ENCODE data around the gene THSD7A. TPM values are rescaled to one million over a fixed set of nuclear protein-coding genes. Genes with fewer than 3 reads are reported as not detected.

THSD7A gene
- total RNA-seq, 1 experiment from 2014 or later, result not detected

DNA sequence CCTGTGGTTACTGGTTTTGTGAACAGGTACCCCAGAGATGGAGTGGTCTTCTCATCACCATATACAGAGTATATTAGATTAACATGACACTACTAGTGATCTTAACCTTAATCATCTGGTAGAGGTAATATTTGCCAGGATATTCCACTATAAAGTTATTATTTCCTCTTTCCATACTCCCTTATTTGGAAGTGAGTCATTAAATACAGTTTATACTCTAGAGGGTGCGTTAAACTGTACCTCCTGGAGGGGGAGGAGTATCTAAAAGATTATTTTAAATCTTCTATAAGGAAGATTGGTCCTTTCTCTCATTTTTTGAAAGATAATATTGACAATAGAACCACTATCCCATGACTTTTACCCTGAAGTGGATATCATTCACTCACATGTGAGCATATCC lies 85.4 kb downstream of the THSD7A start:
- no peak overlapping the region for H3K4me3 Mint-ChIP-seq (ENCODE audit: unreplicated experiment)
- no peaks in the 10 kb centered on the region for H3K36me3 Mint-ChIP-seq (ENCODE audit: insufficient read depth, unreplicated experiment)
- BruUV-seq (replicated peaks), result no TSS peak
- no peak overlapping the region for H3K27ac Mint-ChIP-seq (ENCODE audit: low read depth, unreplicated experiment)
- POLR2A ChIA-PET, result no interaction called here
- TF ChIP-seq, protein P1, sequence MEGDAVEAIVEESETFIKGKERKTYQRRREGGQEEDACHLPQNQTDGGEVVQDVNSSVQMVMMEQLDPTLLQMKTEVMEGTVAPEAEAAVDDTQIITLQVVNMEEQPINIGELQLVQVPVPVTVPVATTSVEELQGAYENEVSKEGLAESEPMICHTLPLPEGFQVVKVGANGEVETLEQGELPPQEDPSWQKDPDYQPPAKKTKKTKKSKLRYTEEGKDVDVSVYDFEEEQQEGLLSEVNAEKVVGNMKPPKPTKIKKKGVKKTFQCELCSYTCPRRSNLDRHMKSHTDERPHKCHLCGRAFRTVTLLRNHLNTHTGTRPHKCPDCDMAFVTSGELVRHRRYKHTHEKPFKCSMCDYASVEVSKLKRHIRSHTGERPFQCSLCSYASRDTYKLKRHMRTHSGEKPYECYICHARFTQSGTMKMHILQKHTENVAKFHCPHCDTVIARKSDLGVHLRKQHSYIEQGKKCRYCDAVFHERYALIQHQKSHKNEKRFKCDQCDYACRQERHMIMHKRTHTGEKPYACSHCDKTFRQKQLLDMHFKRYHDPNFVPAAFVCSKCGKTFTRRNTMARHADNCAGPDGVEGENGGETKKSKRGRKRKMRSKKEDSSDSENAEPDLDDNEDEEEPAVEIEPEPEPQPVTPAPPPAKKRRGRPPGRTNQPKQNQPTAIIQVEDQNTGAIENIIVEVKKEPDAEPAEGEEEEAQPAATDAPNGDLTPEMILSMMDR (IDR thresholded peaks at IDR 0.05; ENCODE audit: unreplicated experiment), result no peak
- no peaks in the 10 kb centered on the region for H3K4me1 Mint-ChIP-seq (ENCODE audit: insufficient read depth, unreplicated experiment)
- intact Hi-C loops (cut with micrococcal nuclease), result no loop called here
- CTCF ChIA-PET, result no interaction called here
- H3K9me3 Mint-ChIP-seq (ENCODE audit: unreplicated experiment), result no peaks in the 10 kb centered on the region
- no peak for DNase-seq (ENCODE audit: unreplicated experiment)
- no peaks in the 10 kb centered on the region for H3K27me3 Mint-ChIP-seq (ENCODE audit: insufficient read depth, unreplicated experiment)

DNA sequence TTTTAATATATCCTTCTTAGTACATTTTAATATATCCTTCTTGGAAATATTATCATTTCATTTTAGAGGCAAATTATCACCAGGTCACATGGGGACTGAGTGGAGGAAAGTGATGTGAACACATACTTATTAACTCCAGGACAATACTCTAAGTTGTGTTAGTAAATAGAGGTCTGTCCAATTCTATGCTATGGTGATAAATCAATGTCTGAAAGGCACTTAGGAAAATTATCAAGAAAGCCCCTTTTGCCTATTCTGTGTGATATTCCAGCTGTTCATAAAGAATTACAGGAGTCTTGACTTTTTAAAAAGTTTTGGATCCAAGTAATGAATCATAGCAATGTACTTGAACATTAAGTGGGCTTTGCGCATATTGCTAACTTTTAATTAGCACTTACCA lies 88.5 kb downstream of the THSD7A start:
- POLR2A ChIA-PET, result no interaction called here
- CTCF ChIA-PET, result no interaction called here
- Mint-ChIP-seq H3K27me3 (ENCODE audit: insufficient read depth, unreplicated experiment) (no peaks in the 10 kb centered on the region), H3K4me3 (ENCODE audit: unreplicated experiment) (no peak overlapping the region), H3K36me3 (ENCODE audit: insufficient read depth, unreplicated experiment) (no peaks in the 10 kb centered on the region), H3K4me1 (ENCODE audit: insufficient read depth, unreplicated experiment) (no peaks in the 10 kb centered on the region), H3K27ac (ENCODE audit: low read depth, unreplicated experiment) (no peak overlapping the region), H3K9me3 (ENCODE audit: unreplicated experiment) (no peaks in the 10 kb centered on the region)
- intact Hi-C loops (cut with micrococcal nuclease), result no loop called here
- TF ChIP-seq, protein P1 (IDR thresholded peaks at IDR 0.05; ENCODE audit: unreplicated experiment), result no peak
- DNase-seq (ENCODE audit: unreplicated experiment), result no peak
- BruUV-seq (replicated peaks), result no TSS peak

DNA sequence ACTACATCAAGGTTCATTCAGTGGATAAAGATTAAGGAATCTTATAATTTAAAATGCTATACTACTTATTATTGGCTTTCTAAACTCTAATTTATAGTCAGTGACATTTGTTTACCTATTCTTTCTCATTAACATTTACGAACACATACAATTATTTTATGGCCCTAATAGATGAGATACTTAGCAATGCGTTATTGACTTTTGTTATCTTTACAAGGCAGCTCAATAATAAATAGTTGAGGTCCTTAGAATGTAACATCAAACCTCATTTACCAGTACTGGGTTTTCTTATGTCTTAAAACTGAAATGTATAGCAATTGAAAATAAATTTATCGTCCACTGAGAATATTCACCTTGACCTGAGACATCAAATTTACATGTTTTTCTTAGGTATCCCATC lies 89.0 kb downstream of the THSD7A start:
- Mint-ChIP-seq H3K27me3 (ENCODE audit: insufficient read depth, unreplicated experiment) (no peaks in the 10 kb centered on the region), H3K27ac (ENCODE audit: low read depth, unreplicated experiment) (no peak overlapping the region), H3K4me3 (ENCODE audit: unreplicated experiment) (no peak overlapping the region), H3K4me1 (ENCODE audit: insufficient read depth, unreplicated experiment) (no peaks in the 10 kb centered on the region), H3K36me3 (ENCODE audit: insufficient read depth, unreplicated experiment) (no peaks in the 10 kb centered on the region), H3K9me3 (ENCODE audit: unreplicated experiment) (no peaks in the 10 kb centered on the region)
- ChIA-PET POLR2A (no interaction called here), CTCF (no interaction called here)
- TF ChIP-seq, protein P1 (IDR thresholded peaks at IDR 0.05; ENCODE audit: unreplicated experiment), result no peak
- DNase-seq (ENCODE audit: unreplicated experiment), result no peak
- intact Hi-C loops (cut with micrococcal nuclease), result no loop called here
- BruUV-seq (replicated peaks), result no TSS peak

DNA sequence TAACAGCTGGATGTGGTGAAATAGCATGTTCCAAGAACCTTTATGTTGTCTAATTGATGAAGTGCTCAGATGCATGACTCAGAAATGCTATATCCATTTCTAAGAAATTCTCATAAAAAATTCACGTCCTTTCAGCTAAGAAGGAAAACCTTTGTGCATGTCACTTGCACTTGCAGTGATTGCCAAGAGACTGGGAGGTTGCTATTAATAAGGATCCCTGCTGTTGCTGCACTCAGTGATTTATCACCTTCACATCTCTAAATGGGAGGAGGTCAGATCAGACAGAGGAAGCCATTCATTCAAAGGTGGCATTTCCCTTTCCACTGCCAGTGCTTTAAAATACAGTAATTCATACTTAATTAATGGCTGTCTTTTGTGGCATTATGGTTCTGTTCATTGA lies 89.5 kb downstream of the THSD7A start:
- TF ChIP-seq, protein P1 (IDR thresholded peaks at IDR 0.05; ENCODE audit: unreplicated experiment), result no peak
- Mint-ChIP-seq H3K36me3 (ENCODE audit: insufficient read depth, unreplicated experiment) (no peaks in the 10 kb centered on the region), H3K27ac (ENCODE audit: low read depth, unreplicated experiment) (no peak overlapping the region), H3K4me3 (ENCODE audit: unreplicated experiment) (no peak overlapping the region), H3K4me1 (ENCODE audit: insufficient read depth, unreplicated experiment) (no peaks in the 10 kb centered on the region), H3K9me3 (ENCODE audit: unreplicated experiment) (no peaks in the 10 kb centered on the region), H3K27me3 (ENCODE audit: insufficient read depth, unreplicated experiment) (no peaks in the 10 kb centered on the region)
- no TSS peak for BruUV-seq (replicated peaks)
- ChIA-PET POLR2A (no interaction called here), CTCF (no interaction called here)
- DNase-seq (ENCODE audit: unreplicated experiment), result no peak
- intact Hi-C loops (cut with micrococcal nuclease), result no loop called here

Data from MCF 10A (cell line).